NOMO-1 treated with dmso at 0.1 percent for 144 hours (cell line): ENCODE results near the gene ADIG.
"Not testable (repeated sequence)": the region's sequence is repeated elsewhere in the genome, so short reads cannot be mapped to it uniquely, and the experiment has no call there.

Experiments
- DNase-seq: peaks from one replicate; lab custom pipeline; 2025; ENCODE audit not compliant: unreplicated experiment; lab: John Stamatoyannopoulos, UW

ADIG gene

DNA sequence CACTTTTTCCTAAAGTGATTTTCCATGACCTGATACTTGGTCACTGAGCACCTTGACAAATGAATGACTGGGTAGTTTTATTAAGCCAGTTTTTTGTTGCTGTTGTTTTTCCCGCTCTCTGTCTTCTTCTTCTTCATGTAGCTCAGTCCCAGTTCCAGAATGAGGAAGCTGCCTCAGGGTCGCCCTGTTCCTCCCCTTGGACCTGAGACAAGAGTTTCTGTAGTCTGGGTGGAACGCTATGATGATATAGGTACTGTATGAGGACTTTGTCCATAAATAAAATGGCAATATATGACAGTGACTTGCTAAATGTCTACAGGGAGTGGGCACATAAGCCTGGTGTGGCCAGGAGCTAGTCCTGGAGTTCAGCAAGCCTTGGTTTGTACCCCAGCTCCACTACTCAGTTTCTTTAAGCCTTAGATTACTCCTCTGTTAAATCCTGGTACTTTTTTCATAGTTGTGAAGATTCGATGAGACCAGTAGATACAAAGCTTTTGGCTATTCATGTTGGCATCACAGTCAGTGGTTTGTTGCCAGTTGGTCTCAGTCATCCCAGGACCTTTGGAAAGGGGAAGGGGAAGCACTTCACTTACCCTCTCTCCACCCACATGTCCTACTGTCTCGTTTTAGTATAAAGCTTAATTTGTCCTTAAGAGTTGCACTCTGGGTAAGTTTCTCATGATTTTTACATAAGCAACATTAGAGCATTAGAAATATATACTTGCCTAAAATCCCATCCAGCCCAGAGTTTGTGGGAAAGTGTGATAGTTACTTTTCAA is 11.1 kb upstream of the ADIG start:
- no peak for DNase-seq

DNA sequence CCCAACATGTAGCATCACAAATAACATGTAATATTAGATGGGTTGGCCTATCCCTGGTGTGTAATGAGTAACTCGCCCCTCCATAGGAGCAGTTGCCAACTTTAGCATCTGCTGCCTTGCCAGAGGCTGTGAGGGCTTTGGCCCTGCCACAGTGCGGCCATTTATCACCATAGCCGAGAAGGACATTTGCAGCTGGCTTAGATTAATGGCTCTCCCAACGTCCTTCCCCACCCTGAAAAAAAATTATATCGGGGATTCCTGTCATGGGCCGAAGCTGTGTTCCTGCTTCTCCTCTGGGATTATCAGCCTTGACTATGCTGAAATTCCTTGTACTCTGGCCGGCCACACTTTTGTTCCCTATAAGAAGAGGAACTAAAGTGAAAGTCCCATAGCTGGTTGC is 7.6 kb upstream of the ADIG start:
- DNase-seq: no peak

DNA sequence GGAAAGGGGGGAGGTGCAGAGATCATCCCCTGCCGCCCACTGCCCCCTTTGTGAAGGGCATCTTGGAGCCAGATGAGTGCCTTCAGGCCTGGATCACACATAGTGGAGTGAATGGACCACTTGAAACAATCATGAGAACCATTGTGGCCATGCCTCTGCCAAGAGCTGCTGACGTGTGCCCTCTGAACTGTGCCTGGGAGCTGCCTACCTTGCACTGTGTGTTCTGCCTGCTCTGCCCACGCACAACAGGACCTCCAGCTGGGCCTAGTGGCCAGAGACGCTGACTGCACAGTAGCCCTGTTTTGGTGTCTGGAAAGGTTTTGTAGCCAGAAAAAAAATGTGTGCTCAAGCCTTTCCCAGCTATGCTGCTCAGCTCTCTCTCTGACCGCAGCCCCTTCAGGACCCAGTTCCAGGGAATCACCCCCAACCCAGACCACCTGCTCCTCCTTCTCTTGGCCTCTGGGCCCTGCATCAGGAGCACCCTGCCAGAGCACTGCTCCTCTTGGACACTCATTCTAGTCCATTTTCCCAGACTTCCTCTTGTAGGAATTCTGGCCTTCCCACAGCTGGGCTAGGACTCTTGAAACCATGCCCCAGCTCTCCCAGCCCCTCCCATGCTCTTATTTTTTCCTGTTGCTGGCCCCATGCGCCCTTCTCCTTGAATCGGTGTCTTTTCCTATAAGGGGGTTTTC is 1.6 kb upstream of the ADIG start:
- DNase-seq: no peak

DNA sequence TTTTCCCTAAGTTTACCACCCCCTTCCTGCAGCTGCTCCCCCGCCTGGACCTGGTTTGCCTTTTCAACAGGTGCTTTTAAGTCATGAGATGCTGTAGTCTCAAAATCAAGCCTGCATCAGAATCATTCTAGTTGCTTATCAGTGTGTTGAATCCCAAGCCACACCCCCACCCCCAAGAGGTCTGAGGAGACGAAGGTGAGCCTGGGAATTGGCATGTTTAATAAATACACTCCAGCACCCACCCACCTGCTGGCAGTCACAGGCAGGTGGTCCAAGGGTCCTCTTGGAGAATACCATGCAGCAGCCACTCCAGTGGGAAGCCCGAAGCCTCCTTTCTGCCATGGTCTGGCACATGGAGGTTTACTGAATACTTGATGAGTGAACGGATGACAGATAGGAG is 1.1 kb upstream of the ADIG start:
- DNase-seq: no peak

DNA sequence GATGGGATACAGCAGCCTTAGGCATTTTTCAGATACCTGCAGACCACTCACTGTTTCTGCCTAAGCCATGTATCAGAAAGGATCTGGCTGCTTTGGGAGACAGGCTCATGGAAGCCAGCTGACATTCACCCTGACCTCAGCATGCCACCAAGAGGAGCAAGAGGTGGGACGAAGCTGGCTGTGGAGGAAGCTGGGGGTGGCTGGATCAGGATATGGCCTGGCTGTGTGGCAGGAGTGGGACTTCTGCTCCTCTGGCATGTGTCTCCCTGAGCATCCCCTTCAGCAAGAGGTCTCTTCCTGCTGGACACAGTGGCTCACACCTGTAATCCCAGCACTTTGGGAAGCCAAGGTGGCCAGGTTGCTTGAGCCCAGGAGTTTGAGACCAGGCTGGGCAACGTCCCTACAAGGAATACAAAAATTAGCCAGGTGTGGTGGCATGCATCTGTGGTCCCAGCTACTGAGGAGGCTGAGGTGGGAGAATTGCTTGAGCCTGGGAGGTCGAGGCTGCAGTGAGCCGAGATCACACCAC is 897 bp downstream of the ADIG start:
- DNase-seq: no peak

DNA sequence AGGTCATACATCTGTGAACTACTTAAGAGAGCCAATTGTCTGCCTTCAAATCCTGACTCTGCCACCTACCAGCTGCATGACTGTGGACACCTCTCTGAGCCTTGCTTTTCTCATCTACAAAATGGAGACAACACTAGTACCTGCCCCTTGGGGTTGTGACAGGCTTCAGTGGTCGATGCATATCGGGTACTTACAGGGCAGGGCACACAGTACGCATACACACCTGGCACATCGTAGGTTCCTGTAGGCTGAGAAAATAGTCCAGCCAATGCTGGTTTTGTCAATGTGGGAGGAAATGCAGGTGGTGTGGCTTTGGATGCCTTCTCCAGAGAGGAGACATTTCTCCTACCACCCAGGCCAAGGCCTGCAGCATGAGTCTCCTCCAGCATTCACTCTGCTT is 2.3 kb downstream of the ADIG start:
- DNase-seq: no peak

DNA sequence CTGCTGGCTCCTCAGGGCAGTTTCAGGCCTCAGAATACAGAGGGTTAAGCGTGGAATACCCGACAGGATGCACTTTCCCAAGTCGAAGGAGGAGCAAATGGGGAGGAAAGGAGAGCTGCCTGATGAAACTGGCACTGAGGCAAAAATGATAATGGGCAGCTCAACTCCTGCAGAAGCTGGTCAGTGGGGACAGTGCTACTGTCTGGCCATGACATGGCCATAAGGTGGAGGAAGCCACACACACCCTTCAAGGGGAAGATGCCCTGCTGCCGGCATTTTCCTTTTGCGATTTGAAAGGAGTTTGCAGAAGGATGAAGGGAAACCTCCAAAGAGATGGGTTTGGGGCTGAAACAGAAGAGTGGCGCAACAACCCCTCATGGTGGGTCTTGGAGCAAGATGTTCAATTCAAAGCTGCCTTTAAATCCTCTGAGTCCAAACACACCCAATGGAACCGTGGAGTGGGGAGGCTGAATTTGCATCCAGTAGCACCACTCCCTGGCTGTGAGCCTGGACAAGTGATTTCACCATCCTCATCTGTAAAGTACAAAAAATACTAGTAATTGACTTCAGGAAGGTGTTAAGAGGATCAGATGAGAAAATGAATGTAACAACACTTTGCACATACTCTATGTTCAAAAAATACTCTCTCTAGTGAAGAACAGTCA is 3.2 kb downstream of the ADIG start:
- no peak for DNase-seq

DNA sequence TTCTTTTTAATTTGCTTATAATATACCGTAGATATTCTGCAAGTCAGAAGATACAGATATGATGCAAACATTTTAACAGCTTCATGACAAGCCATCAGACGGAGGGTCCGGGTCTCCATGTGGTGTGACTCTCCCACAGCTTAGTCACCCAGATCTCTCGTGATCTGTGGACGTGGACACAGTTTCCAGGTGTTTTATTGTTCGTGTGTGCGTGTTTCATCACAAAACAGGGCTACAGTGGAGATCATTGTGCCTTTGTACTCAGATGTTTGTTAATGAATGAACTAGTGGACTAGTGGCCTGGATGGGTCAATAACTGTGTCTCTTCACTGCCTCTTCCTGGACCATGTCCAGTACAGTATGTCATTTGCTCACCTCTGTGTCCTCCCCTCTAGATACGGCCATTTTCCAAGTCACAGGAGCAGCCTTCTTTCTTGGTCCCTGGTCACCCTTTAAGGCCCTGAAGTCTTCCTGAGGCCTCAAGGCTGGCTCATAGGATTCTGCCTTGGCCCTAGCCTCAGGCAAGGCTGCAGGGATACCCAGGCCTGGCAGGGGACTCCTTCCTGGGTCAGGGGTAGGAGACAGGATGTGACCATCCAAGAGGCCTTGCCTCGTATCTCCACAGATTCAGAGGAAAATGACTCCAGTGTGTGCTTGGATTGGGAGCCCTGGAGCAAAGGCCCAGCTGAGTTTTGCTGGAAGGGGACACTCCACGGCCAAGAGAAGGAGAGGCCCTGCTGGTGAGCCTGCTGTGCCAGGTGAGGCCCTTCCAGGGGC is 4.6 kb downstream of the ADIG start:
- no peak for DNase-seq

DNA sequence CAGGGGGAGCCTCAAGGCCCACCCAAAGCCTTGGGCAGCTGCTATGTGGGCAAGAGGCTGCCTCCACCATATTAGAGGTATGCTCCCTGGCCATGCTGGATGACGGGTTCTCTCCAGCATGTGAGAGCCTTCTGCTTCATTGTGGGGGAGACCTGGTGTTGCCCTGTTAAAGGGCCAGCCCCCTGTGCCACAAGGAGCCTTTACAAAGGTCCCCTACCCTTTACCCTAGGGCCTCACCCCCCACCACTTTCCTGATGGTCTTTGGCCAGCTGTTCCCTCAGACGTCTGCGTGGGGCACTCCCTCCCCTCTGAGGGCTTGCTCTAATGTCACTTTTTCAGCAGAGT is 5.2 kb downstream of the ADIG start:
- DNase-seq: no peak

DNA sequence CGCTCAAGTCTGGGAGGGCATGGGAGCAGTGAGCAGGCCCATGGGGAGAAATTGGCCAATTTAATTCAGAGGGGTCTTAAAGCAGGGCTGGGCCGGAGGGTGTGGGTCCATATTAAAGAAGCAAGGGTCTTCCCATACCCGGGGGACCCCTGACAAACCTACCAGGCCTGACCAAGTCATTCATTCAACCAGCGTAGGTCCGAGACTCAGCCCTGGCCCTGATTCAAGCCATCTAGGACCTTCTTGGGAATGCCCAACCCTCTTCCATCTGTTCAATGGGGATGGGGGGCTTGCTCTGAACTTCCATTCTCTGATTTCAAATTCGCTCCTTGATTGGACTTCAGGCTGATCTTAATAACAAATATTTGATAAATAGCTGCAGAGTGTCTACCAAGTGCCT is 7.3 kb downstream of the ADIG start:
- DNase-seq: no peak

DNA sequence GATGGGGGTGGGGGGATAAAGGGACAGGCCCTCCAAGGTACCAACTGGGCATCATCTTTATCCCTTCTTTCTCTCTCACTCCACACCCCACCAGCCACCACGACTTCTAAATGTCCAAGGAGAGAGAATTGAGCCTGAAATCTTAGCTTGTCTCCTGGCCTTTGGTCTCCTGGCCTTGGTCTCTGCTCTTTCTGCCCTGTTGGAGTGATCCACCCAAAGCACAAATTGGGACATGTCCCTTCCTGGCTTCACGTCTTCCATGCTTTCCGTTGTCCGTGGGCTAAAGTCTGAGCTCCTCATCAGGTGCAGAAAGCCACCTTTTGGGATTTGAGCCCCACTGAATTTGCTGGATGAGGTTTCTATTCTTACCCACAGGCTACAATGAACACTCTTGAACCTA is 8.4 kb downstream of the ADIG start:
- no peak for DNase-seq

DNA sequence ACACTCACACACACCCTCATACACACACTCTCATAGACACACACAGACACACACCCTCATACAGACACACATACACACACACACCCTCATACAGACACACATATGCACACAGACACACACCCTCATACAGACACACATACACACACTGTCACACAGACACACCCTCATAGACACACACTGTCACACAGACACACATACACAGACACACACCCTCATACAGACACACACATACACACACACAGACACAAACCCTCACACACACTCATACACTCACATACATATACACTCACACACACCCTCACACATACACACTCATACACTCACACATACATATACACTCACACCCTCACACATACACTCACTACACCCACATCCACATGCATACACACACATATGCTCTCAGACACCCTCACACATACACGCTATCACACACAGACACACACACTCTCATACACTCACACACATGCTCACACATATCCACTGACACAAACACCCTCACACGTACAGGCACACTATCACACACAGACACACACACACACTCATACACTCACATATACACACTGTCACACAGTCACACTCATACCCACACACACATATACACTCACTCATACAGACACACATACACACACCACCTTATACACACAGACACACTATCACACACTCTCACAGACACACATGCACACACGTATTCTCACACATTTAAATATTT is 9.1 kb downstream of the ADIG start:
- no peak for DNase-seq

DNA sequence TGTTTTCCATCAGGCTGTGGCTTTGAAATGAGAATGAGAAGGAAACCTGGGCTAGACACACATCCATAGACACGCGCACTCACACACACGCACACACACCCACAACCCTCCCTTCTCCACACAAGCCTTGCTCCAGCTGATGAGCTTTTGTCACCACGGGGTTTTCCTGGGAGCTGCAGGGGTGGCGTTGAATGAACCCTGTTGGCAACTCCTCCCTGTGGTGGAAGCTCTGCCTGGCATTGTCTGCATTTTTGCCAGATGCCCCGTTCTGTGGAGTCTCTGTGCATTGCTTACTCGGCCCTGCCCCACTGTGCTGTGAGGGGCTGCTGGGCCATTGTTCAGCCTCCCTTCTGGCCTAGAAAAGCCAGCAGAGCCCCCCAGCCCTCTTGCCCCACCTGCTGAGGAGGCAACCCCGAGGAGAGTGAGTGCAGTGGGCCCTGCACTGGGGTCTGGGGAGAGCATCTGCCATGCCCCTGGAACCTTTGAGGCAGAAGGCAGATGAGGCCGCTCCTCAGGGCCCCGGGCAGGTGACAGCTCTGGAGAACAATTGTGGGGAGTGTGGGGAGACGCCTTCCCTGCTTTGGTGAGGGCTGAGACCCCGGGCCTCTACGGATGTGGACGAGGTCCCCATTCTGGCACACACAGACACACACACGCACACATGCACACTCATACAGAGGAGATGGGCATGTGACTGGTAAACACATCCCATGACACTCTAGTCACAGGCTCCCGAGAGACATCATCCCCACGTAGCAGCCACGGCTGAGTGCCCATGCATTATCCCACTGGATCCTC is 9.9 kb downstream of the ADIG start:
- DNase-seq: no peak

DNA sequence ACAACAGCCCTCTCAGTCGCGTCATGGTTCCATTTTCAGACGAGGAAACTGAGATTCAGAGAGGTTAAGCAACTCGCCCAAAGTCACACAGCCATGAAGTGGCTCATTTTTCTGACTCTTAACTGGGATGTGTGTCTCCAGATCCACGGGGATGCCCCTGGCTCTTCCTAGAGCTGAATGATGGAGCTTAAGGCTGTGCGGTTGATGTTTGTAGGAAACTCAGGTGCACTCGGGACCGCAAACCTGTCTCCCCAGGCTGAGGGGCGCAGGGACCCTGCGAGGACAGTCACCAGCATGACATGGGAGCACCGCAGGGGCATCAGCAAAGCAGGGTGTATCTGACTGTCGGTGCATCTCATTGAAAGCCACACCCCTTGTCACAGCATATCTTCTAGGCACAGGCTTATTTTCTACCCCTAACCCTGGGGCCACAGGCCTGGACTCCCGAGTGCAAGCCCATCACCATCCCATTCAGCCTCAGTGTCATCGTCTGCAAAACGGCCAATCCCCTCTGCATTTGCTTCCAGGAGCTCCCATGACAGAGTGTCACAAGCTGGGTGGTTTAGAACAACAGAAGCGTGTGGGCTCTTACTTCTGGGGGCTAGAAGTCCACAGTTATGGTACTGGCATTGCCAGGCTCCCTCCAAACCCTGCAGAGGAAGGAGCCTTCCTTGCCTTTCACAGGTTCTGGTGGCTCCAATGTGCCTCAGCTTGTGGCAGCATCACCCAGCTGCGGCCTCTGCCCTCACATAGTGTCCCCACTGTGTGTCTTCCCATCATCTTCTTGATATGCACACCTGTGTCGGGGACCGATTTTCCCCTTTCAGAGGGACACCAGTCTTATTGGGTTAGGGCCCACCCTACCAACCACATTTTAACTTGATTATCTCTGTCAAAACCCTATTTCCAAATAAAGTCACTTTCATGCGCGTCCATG is 10.7 kb downstream of the ADIG start:
- no peak for DNase-seq

DNA sequence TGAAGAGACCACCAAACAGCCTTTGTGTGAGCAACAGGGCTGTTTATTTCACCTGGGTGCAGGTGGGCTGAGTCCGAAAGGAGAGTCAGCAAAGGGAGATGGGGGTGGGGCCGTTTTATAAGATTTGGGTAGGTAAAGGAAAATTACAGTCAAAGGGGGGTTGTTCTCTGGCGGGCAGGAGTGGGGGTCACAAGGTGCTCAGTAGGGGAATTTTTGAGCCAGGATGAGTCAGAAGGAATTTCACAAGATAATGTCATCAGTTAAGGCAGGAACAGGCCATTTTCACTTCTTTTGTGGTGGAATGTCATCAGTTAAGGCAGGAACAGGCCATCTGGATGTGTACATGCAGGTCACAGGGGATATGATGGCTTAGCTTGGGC is 11.4 kb downstream of the ADIG start:
- not testable (repeated sequence) for DNase-seq

DNA sequence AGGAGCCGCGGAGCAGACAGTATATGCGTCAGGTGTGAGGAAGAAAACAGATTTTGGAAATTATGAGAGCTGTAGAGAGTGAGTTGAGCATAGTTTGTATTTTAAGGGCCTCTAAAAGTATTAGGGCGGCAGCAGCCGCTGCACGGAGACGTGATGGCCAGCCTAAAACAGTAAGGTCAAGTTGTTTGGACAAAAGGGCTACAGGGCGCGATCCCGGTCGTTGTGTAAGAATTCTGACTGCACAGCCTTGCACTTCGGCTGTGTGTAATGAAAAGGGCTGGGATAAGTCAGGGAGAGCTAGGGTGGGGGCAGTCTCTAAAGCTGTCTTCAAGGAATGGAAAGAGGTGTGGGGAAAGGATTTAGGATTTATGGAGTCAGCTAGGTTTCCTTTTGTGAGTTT is 13.3 kb downstream of the ADIG start:
- DNase-seq: not testable (repeated sequence)

DNA sequence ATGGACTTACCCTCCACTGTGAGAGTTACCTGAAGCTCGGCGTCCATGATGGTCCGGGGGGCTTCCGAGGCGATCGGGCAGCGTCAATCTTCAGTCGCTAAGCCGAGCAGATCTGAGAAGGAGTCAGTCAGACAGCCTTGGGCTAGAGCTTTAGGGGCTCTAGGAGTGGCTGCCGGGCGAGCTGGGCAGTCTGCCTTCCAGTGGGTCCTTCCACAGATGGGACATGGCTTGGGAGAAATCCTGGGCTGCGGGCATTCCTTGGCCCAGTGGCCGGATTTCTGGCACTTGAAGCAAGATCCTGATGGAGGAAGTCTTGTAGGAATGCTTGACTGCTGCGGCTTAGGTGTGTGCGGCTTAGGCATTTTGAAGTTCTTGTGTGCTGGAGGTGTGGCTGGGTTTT is 14.9 kb downstream of the ADIG start:
- DNase-seq: not testable (repeated sequence)

DNA sequence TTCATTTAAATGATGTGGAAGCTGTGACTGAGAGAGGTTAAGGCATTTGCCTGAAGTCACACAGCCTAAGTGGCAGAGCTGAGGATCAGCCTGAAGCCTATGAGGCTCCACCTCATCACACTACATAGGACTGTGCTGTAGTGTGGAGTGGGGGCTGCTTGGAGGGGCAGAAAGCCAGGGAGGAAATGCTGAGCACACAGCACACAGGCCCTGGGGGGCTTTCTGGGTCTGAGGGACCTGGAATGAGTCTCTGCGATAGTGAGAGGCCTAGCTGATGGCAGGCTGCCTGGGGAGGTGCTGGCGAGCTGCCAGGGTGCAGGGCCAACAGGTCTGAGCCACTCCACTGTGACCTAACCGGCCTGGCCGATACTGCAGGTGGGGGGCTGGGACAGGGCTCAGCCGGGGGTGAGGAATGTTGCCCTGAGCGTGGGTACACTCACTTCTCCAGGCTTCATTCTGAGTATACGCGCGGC is 18.4 kb downstream of the ADIG start:
- no peak for DNase-seq

DNA sequence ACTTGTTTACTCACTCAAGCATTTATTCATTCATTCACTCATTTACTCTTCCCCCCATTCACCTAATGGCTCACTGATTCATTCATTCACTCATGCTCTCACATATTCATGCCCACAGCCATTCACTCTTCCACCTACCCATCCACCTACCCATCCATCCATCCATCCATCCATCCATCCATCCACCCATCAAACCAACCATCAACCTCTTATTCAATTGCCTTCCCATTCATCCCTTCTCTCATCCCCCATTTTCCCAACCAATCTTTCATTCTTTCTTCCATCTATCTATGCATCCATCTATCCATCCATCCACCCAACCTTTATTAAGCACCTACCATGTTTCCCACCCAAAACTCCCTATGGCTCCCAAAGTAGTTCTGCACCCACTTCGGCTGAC is 19.1 kb downstream of the ADIG start:
- no peak for DNase-seq
